ENCODE measurements around the gene GRIK4. TPM values are rescaled to one million over a fixed set of nuclear protein-coding genes. Genes with fewer than 3 reads are reported as not detected.

GRIK4 gene
- polyA plus RNA-seq, 2 donors: 0.09 to 0.12 TPM

DNA sequence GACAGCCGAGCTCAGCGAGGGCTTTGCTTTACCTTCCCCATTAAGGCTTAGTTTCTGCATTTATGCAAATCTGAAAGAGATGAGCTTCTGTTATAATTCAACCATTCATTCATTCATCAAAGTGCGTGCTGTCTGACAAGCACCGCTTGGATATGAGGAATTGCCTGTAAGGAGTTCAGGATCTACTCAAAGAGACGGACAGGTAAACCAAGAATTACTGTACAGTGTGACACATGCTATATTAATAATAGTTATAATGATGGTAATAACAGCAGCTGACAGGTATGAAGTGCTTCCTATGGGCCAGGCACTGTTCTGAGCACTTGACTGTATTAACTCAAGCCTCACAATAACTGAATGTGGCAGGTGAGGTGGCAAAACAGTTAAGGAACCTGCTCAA is 402.5 kb downstream of the GRIK4 start:
- Histone ChIP-seq H3K9me3 (ENCODE audit: control insufficient read depth in 2 of 2, insufficient read depth in 1 of 2, low read depth in 1 of 2, low read length in 1 of 2) (no peaks in the 10 kb centered on the region), H3K27ac (ENCODE audit: low read depth in 2 of 2, low read length in 1 of 2) (no peak overlapping the region), H3K4me3 (ENCODE audit: low read depth in 1 of 2, low read length in 2 of 2) (no peak overlapping the region), H3K4me1 (ENCODE audit: control insufficient read depth in 2 of 2, insufficient read depth in 2 of 2, low read length in 1 of 2) (peaks cover 3 to 6% of the 10 kb centered on the region in 2 donors), H3K27me3 (ENCODE audit: control insufficient read depth in 1 of 2, insufficient read depth in 2 of 2, low read length in 2 of 2) (no peaks in the 10 kb centered on the region), H3K36me3 (ENCODE audit: control insufficient read depth in 2 of 2, insufficient read depth in 2 of 2, low read length in 1 of 2) (no peaks in the 10 kb centered on the region)
- 76 to 79% methylated on average over 5 of the region's 5 CpGs for WGBS, 2 donors

DNA sequence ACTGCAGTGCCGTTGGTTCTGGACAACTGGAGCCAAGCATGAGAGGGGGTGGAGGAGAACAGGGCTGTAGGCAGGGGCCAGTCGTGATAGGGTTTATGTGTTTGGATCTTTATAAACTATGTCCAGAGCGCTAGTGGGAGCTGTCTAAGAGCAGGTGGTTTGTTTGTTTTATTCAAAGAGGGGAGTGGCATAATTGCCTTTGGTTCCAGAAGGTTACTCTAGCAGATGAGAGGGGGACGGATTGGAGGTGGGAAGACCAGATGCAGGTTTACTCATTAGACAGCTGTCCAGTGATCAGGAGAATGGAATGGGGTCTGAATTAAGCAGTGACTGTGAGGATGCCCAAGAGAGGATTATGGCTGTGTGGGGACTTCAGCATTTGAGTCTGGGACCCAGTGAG is 403.1 kb downstream of the GRIK4 start:
- Histone ChIP-seq H3K9me3 (ENCODE audit: control insufficient read depth in 2 of 2, insufficient read depth in 1 of 2, low read depth in 1 of 2, low read length in 1 of 2) (no peaks in the 10 kb centered on the region), H3K4me3 (ENCODE audit: low read depth in 1 of 2, low read length in 2 of 2) (no peak overlapping the region), H3K36me3 (ENCODE audit: control insufficient read depth in 2 of 2, insufficient read depth in 2 of 2, low read length in 1 of 2) (no peaks in the 10 kb centered on the region), H3K27ac (ENCODE audit: low read depth in 2 of 2, low read length in 1 of 2) (peak overlapping the region in 1 of 2 donors; percentile 26), H3K27me3 (ENCODE audit: control insufficient read depth in 1 of 2, insufficient read depth in 2 of 2, low read length in 2 of 2) (no peaks in the 10 kb centered on the region), H3K4me1 (ENCODE audit: control insufficient read depth in 2 of 2, insufficient read depth in 2 of 2, low read length in 1 of 2) (peaks cover 3 to 6% of the 10 kb centered on the region in 2 donors)
- WGBS, 2 donors: 58 to 66% methylated on average over 4 of the region's 4 CpGs

- no peaks in the 10 kb centered on the region for H3K27me3 ChIP-seq (ENCODE audit: control insufficient read depth in 1 of 2, insufficient read depth in 2 of 2, low read length in 2 of 2)
- H3K27ac ChIP-seq (ENCODE audit: low read depth in 2 of 2, low read length in 1 of 2): no peak overlapping the region
- H3K36me3 ChIP-seq (ENCODE audit: control insufficient read depth in 2 of 2, insufficient read depth in 2 of 2, low read length in 1 of 2): no peaks in the 10 kb centered on the region
- H3K4me3 ChIP-seq (ENCODE audit: low read depth in 1 of 2, low read length in 2 of 2): no peak overlapping the region
- peaks cover 3% of the 10 kb centered on the region in 2 donors for H3K4me1 ChIP-seq (ENCODE audit: control insufficient read depth in 2 of 2, insufficient read depth in 2 of 2, low read length in 1 of 2)
- 52 to 60% methylated on average over 6 of the region's 6 CpGs for WGBS, 2 donors
- no peaks in the 10 kb centered on the region for H3K9me3 ChIP-seq (ENCODE audit: control insufficient read depth in 2 of 2, insufficient read depth in 1 of 2, low read depth in 1 of 2, low read length in 1 of 2)
Observed at GRCh38 chr11:120917559-120918239, 406.2 kb downstream of the GRIK4 start.

DNA sequence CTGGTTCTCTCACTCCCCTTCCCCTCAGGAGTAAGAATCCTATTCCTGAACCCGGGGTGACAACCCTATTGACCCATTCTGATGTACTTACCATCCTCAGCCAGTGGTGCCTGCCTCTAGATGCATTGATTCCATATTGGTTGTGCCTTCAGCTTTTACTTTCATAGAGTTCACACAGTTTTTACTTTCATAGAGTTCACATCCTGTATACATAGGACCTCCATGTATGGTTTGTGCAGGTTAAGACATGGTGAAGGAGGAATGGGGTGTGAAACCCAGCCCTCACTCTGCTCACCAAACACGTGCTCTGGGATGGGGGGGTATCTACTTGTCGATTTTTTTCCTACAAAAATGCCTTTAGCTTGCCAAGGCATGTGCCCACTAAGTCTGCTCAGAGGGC is 406.7 kb downstream of the GRIK4 start:
- Histone ChIP-seq H3K9me3 (ENCODE audit: control insufficient read depth in 2 of 2, insufficient read depth in 1 of 2, low read depth in 1 of 2, low read length in 1 of 2) (no peaks in the 10 kb centered on the region), H3K4me1 (ENCODE audit: control insufficient read depth in 2 of 2, insufficient read depth in 2 of 2, low read length in 1 of 2) (peaks cover 0 to 3% of the 10 kb centered on the region in 2 donors), H3K36me3 (ENCODE audit: control insufficient read depth in 2 of 2, insufficient read depth in 2 of 2, low read length in 1 of 2) (no peaks in the 10 kb centered on the region), H3K27ac (ENCODE audit: low read depth in 2 of 2, low read length in 1 of 2) (peak overlapping the region in 1 of 2 donors; percentile 22), H3K27me3 (ENCODE audit: control insufficient read depth in 1 of 2, insufficient read depth in 2 of 2, low read length in 2 of 2) (no peaks in the 10 kb centered on the region), H3K4me3 (ENCODE audit: low read depth in 1 of 2, low read length in 2 of 2) (no peak overlapping the region)
- WGBS, 2 donors: 43 to 47% methylated on average over 3 of the region's 3 CpGs

GRCh38 chr11:120919045-120919444 is 407.5 kb downstream of the GRIK4 start:
- Histone ChIP-seq H3K4me3 (ENCODE audit: low read depth in 1 of 2, low read length in 2 of 2) (no peak overlapping the region), H3K4me1 (ENCODE audit: control insufficient read depth in 2 of 2, insufficient read depth in 2 of 2, low read length in 1 of 2) (peaks cover 0 to 3% of the 10 kb centered on the region in 2 donors)
- 57 to 67% methylated on average over 7 of the region's 7 CpGs for WGBS, 2 donors

DNA sequence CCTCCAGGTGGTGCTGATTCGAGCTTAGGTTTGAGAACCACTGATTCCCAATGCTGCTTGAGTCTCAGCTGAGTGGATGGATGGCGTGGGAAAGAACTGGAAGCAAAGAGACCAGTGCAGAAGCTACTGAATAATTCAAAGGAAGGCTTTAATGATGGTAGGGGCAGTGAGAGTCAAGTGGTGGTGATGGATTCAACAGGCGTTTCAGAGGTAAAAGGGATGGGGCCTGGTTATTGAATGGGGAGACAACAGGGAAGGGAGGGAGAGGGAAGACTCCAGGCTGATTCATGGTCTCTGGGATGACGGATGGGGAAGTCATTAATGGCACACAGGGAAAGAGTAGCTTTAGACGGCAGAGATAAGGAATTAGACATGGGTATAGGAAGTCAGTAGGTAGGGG is 408.0 kb downstream of the GRIK4 start:
- 68 to 77% methylated on average over 5 of the region's 5 CpGs for WGBS, 2 donors
- Histone ChIP-seq H3K9me3 (ENCODE audit: control insufficient read depth in 2 of 2, insufficient read depth in 1 of 2, low read depth in 1 of 2, low read length in 1 of 2) (no peaks in the 10 kb centered on the region), H3K4me3 (ENCODE audit: low read depth in 1 of 2, low read length in 2 of 2) (no peak overlapping the region), H3K27ac (ENCODE audit: low read depth in 2 of 2, low read length in 1 of 2) (no peak overlapping the region), H3K4me1 (ENCODE audit: control insufficient read depth in 2 of 2, insufficient read depth in 2 of 2, low read length in 1 of 2) (peaks cover 0 to 3% of the 10 kb centered on the region in 2 donors), H3K36me3 (ENCODE audit: control insufficient read depth in 2 of 2, insufficient read depth in 2 of 2, low read length in 1 of 2) (no peaks in the 10 kb centered on the region), H3K27me3 (ENCODE audit: control insufficient read depth in 1 of 2, insufficient read depth in 2 of 2, low read length in 2 of 2) (no peaks in the 10 kb centered on the region)

More at GRCh38 chr11:120919045-120919444, 407.5 kb downstream of the GRIK4 start:
- Histone ChIP-seq H3K9me3 (ENCODE audit: control insufficient read depth in 2 of 2, insufficient read depth in 1 of 2, low read depth in 1 of 2, low read length in 1 of 2) (no peaks in the 10 kb centered on the region), H3K27ac (ENCODE audit: low read depth in 2 of 2, low read length in 1 of 2) (no peak overlapping the region), H3K27me3 (ENCODE audit: control insufficient read depth in 1 of 2, insufficient read depth in 2 of 2, low read length in 2 of 2) (no peaks in the 10 kb centered on the region), H3K36me3 (ENCODE audit: control insufficient read depth in 2 of 2, insufficient read depth in 2 of 2, low read length in 1 of 2) (no peaks in the 10 kb centered on the region)

DNA sequence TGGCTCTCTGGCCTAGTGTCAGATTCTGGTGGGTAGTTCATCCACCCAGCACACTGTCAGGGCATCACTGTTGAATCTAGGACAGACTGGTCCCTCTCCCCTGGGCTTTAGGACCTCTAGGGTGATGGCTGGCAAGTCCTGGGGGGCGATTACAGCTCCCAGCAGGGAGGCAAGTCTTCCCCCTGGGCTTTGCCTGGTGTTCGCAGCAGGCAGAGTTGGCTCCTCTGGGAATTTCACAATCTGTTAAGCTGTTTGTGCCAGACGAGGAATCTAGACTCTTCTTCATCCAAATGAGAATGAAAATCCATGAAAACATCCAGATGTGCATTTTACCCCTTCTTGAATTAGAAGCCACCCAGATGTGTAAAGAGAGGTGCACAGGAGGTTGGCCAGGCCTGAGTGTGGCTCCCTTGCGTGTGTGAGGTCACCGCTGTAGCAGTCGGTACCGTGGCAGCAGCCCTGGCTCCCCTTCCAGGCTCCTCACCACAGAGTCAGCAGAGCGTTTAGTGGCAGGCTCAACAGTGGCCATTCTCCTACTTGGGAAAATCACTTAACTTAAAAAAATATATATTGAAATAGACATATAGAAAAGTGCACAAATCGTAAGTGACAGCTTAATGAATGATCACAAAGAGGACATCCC is 412.4 kb downstream of the GRIK4 start:
- Histone ChIP-seq H3K27ac (ENCODE audit: low read depth in 2 of 2, low read length in 1 of 2) (no peak overlapping the region), H3K4me3 (ENCODE audit: low read depth in 1 of 2, low read length in 2 of 2) (no peak overlapping the region), H3K4me1 (ENCODE audit: control insufficient read depth in 2 of 2, insufficient read depth in 2 of 2, low read length in 1 of 2) (no peaks in the 10 kb centered on the region), H3K27me3 (ENCODE audit: control insufficient read depth in 1 of 2, insufficient read depth in 2 of 2, low read length in 2 of 2) (no peaks in the 10 kb centered on the region), H3K9me3 (ENCODE audit: control insufficient read depth in 2 of 2, insufficient read depth in 1 of 2, low read depth in 1 of 2, low read length in 1 of 2) (no peaks in the 10 kb centered on the region), H3K36me3 (ENCODE audit: control insufficient read depth in 2 of 2, insufficient read depth in 2 of 2, low read length in 1 of 2) (no peaks in the 10 kb centered on the region)
- 81 to 84% methylated on average over 9 of the region's 9 CpGs for WGBS, 2 donors

DNA sequence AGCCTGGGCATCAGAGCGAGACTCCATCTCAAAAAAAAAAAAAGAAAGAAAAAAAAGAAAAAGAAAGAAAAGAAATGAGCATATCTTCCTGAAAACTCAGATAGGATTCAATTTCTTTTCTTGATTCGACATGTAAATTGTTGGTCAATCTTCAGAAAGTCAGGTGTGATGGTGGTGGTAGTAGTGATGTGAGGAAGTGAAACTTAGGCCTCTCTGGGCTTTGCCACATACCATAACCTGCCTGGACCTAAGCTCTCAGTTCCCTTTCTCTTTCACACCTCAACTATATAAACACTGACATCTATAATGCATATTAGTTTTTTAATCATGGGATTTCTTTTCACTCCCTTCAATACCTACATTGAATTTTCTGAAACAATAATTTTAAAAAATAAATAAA is 414.4 kb downstream of the GRIK4 start:
- H3K4me1 ChIP-seq (ENCODE audit: control insufficient read depth in 2 of 2, insufficient read depth in 2 of 2, low read length in 1 of 2): no peaks in the 10 kb centered on the region
- H3K27ac ChIP-seq (ENCODE audit: low read depth in 2 of 2, low read length in 1 of 2): no peak overlapping the region
- H3K27me3 ChIP-seq (ENCODE audit: control insufficient read depth in 1 of 2, insufficient read depth in 2 of 2, low read length in 2 of 2): no peaks in the 10 kb centered on the region
- H3K36me3 ChIP-seq (ENCODE audit: control insufficient read depth in 2 of 2, insufficient read depth in 2 of 2, low read length in 1 of 2): no peaks in the 10 kb centered on the region
- H3K4me3 ChIP-seq (ENCODE audit: low read depth in 1 of 2, low read length in 2 of 2): no peak overlapping the region
- H3K9me3 ChIP-seq (ENCODE audit: control insufficient read depth in 2 of 2, insufficient read depth in 1 of 2, low read depth in 1 of 2, low read length in 1 of 2): no peaks in the 10 kb centered on the region
- 93% methylated on average over 2 of the region's 2 CpGs for WGBS, 2 donors

DNA sequence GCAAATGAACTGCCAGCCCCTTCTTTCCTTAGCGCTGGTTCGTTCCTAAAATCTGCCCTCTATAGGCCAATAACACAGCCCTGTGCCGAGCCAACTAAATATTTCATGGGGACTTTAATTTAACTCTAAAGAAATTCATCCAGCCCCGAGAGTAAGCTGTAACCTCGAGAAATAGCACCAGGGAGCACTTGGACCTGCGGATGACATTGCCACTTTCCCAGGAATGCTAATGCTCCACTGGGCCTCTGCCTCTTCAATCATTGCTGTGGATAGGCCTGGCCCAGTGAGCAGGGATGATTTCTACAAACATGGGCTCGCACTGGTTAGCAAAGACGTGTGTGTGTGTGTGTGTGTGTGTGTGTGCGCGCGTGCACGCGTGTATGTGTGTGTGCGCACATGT is 417.1 kb downstream of the GRIK4 start:
- H3K9me3 ChIP-seq (ENCODE audit: control insufficient read depth in 2 of 2, insufficient read depth in 1 of 2, low read depth in 1 of 2, low read length in 1 of 2): no peaks in the 10 kb centered on the region
- no peaks in the 10 kb centered on the region for H3K36me3 ChIP-seq (ENCODE audit: control insufficient read depth in 2 of 2, insufficient read depth in 2 of 2, low read length in 1 of 2)
- no peak overlapping the region for H3K27ac ChIP-seq (ENCODE audit: low read depth in 2 of 2, low read length in 1 of 2)
- WGBS, 2 donors: 77 to 80% methylated on average over 14 of the region's 14 CpGs
- H3K4me1 ChIP-seq (ENCODE audit: control insufficient read depth in 2 of 2, insufficient read depth in 2 of 2, low read length in 1 of 2): no peaks in the 10 kb centered on the region
- no peak overlapping the region for H3K4me3 ChIP-seq (ENCODE audit: low read depth in 1 of 2, low read length in 2 of 2)
- H3K27me3 ChIP-seq (ENCODE audit: control insufficient read depth in 1 of 2, insufficient read depth in 2 of 2, low read length in 2 of 2): no peaks in the 10 kb centered on the region

- no peaks in the 10 kb centered on the region for H3K4me1 ChIP-seq (ENCODE audit: control insufficient read depth in 2 of 2, insufficient read depth in 2 of 2, low read length in 1 of 2)
- no peaks in the 10 kb centered on the region for H3K36me3 ChIP-seq (ENCODE audit: control insufficient read depth in 2 of 2, insufficient read depth in 2 of 2, low read length in 1 of 2)
- no peak overlapping the region for H3K27ac ChIP-seq (ENCODE audit: low read depth in 2 of 2, low read length in 1 of 2)
- no peak overlapping the region for H3K4me3 ChIP-seq (ENCODE audit: low read depth in 1 of 2, low read length in 2 of 2)
- WGBS, 2 donors: 74 to 85% methylated on average over 11 of the region's 11 CpGs
- no peaks in the 10 kb centered on the region for H3K9me3 ChIP-seq (ENCODE audit: control insufficient read depth in 2 of 2, insufficient read depth in 1 of 2, low read depth in 1 of 2, low read length in 1 of 2)
- no peaks in the 10 kb centered on the region for H3K27me3 ChIP-seq (ENCODE audit: control insufficient read depth in 1 of 2, insufficient read depth in 2 of 2, low read length in 2 of 2)
Observed at GRCh38 chr11:120929090-120929489, 417.5 kb downstream of the GRIK4 start.
